ENCODE results near the gene RPL12. TPM values are rescaled to one million over a fixed set of nuclear protein-coding genes. Genes with fewer than 3 reads are reported as not detected.
"Not testable (repeated sequence)": the region's sequence is repeated elsewhere in the genome, so short reads cannot be mapped to it uniquely, and the experiment has no call there.

The RPL12 gene
- total RNA-seq, 1 experiment from 2014 or later = 1,304 TPM

- no peak for DNase-seq (ENCODE audit: low read depth)
Measured at GRCh38 chr9:127470662-127471061, 19.5 kb upstream of the RPL12 start.

GRCh38 chr9:127467621-127468020 is 16.4 kb upstream of the RPL12 start:
- DNase-seq (ENCODE audit: low read depth) = no peak

- DNase-seq (ENCODE audit: low read depth) = not testable (repeated sequence)
Measured at GRCh38 chr9:127466407-127466917, 15.3 kb upstream of the RPL12 start.

GRCh38 chr9:127463911-127464310 is 12.7 kb upstream of the RPL12 start:
- DNase-seq (ENCODE audit: low read depth) = no peak

GRCh38 chr9:127463382-127463781 is 12.2 kb upstream of the RPL12 start:
- no peak for DNase-seq (ENCODE audit: low read depth)

- DNase-seq (ENCODE audit: low read depth) = no peak
Measured at GRCh38 chr9:127458921-127459320, 7.7 kb upstream of the RPL12 start.

GRCh38 chr9:127457191-127457878 is 6.1 kb upstream of the RPL12 start:
- peak; percentile 29 for DNase-seq (ENCODE audit: low read depth)

- DNase-seq (ENCODE audit: low read depth) = peak; percentile 16
Measured at GRCh38 chr9:127455324-127455992, 4.3 kb upstream of the RPL12 start.

- DNase-seq (ENCODE audit: low read depth) = peak; percentile 59
Measured at GRCh38 chr9:127452691-127453090, 1.5 kb upstream of the RPL12 start.

GRCh38 chr9:127451858-127452656 is 851 bp upstream of the RPL12 start:
- DNase-seq (ENCODE audit: low read depth) = peak; percentile 72

GRCh38 chr9:127451608-127451857 is 327 bp upstream of the RPL12 start:
- DNase-seq (ENCODE audit: low read depth) = no peak

- DNase-seq (ENCODE audit: low read depth) = peak; percentile 14
Measured at GRCh38 chr9:127450243-127450760, 904 bp downstream of the RPL12 start.

- peak; percentile 35 for DNase-seq (ENCODE audit: low read depth)
Measured at GRCh38 chr9:127449332-127449966, 1.8 kb downstream of the RPL12 start.

GRCh38 chr9:127448112-127448805 is 2.9 kb downstream of the RPL12 start:
- DNase-seq (ENCODE audit: low read depth) = no peak

- peak; percentile 28 for DNase-seq (ENCODE audit: low read depth)
Measured at GRCh38 chr9:127447416-127448111, 3.6 kb downstream of the RPL12 start.

- peak; percentile 51 for DNase-seq (ENCODE audit: low read depth)
Measured at GRCh38 chr9:127446713-127447415, 4.3 kb downstream of the RPL12 start.

- DNase-seq (ENCODE audit: low read depth) = peak; percentile 38
Measured at GRCh38 chr9:127445851-127446712, 5.1 kb downstream of the RPL12 start.

GRCh38 chr9:127444921-127445850 is 6.0 kb downstream of the RPL12 start:
- peak; percentile 46 for DNase-seq (ENCODE audit: low read depth)
